A549 (cell line): Measurements from ENCODE around the gene ATRN. TPM values are rescaled to one million over a fixed set of nuclear protein-coding genes. Genes with fewer than 3 reads are reported as not detected.

Source experiments
- ATAC-seq, 2 experiments: fragments of 200-7000 bp in 1 of 2; fragments of >200 bp in 1 of 2; cut with Nextera tagmentation in 1 of 2; cut with Tn5 transposase in 1 of 2; 3 replicates each; pipeline versions ENCODE4 v1.8.0 to v1.9.1; 2018 to 2020; ENCODE audit warnings: mild to moderate bottlenecking in 1 of 2, moderate library complexity in 1 of 2
- CTCF ChIA-PET: fragments of 300-600 bp; sonication (Branson Sonifier 250); formaldehyde crosslinking; extraction: SDS; loops from one replicate; lab custom pipeline; 2021; ENCODE audit warnings: antibody characterized with exemption, inconsistent platforms; lab: Yijun Ruan, JAX
- POLR2A ChIA-PET: fragments of 350-600 bp; formaldehyde crosslinking; extraction: SDS; loops from one replicate; lab custom pipeline; 2021; ENCODE audit warnings: antibody characterized with exemption, inconsistent platforms; lab: Yijun Ruan, JAX
- DNase-seq, 2 experiments: peaks; one replicate each; pipeline versions ENCODE4 v3.0.0 to v3.0.0-alpha.2; 2011 to 2016; ENCODE audit warnings: low read depth in 1 of 2, low spot score in 1 of 2
- FAIRE-seq: peaks from 2 replicates; lab custom pipeline; 2011; peaks lifted over from hg19 to GRCh38; lab: Jason Lieb, UNC
- H3K27ac ChIP-seq, 2 experiments: fragments of >200 bp; sonication (Bioruptor Twin); formaldehyde crosslinking; 3 replicates each; pipeline ENCODE4 v1.5.1; 2016 to 2017
- H3K4me1 ChIP-seq: fragments of >200 bp; sonication (Bioruptor Twin); formaldehyde crosslinking; 3 replicates; pipeline ENCODE4 v1.6.1; 2016
- H3K4me2 ChIP-seq: fragments of >200 bp; sonication (Bioruptor Twin); formaldehyde crosslinking; 3 replicates; pipeline ENCODE4 v1.6.1; 2016
- H3K4me3 ChIP-seq: fragments of >200 bp; sonication (Bioruptor Twin); formaldehyde crosslinking; 3 replicates; pipeline ENCODE4 v1.5.1; 2016
- H3K9me3 ChIP-seq: fragments of >200 bp; sonication (Bioruptor Twin); formaldehyde crosslinking; 3 replicates; pipeline ENCODE4 v1.6.1; 2016
- BHLHE40 ChIP-seq: IDR thresholded peaks from 2 replicates; pipeline ENCODE4 v1.6.1; 2012; ENCODE audit warnings: low read depth, low read length, inconsistent platforms
- CBX2 ChIP-seq: fragments of 200-600 bp; sonication (generic); IDR thresholded peaks from 2 replicates; pipeline ENCODE4 v1.6.1; 2016; ENCODE audit warnings: low read depth, mild to moderate bottlenecking, borderline replicate concordance
- CBX8 ChIP-seq: fragments of 200-600 bp; sonication (generic); IDR thresholded peaks from 2 replicates; pipeline ENCODE4 v1.6.1; 2016
- CHD2 ChIP-seq: fragments of 150-350 bp; IDR thresholded peaks from 2 replicates; pipeline ENCODE4 v1.6.1; 2014; ENCODE audit warnings: low read length; ENCODE audit not compliant: partially characterized antibody
- CTCF ChIP-seq: fragments of >200 bp; sonication (Bioruptor Twin); formaldehyde crosslinking; IDR thresholded peaks from 3 replicates; pipeline ENCODE4 v1.5.1; 2016
- EP300 ChIP-seq, 2 experiments: fragments of >200 bp; sonication (Bioruptor Twin); formaldehyde crosslinking; IDR thresholded peaks; 2 replicates in 1 of 2; 3 replicates in 1 of 2; pipeline ENCODE4 v1.6.1; 2016 to 2017
- ESRRA ChIP-seq: fragments of 150-350 bp; IDR thresholded peaks from 2 replicates; pipeline ENCODE4 v1.6.1; 2014; ENCODE audit warnings: mild to moderate bottlenecking, low read length, borderline replicate concordance
- FOSL2 ChIP-seq, 2 experiments: fragments of 450-650 bp in 1 of 2; fragments of >200 bp in 1 of 2; sonication (Bioruptor Twin) in 1 of 2; formaldehyde crosslinking; IDR thresholded peaks; 2 replicates each; pipeline versions ENCODE4 v1.5.0 to v1.6.1; 2016 to 2020; ENCODE audit warnings: mild to moderate bottlenecking in 1 of 2, moderate library complexity in 1 of 2
- HOXA7 ChIP-seq: fragments of 250-450 bp; sonication (Bioruptor Pico); IDR thresholded peaks from 2 replicates; pipeline ENCODE4 v1.5.0; 2020; ENCODE audit warnings: mild to moderate bottlenecking, moderate library complexity
- NFE2L2 ChIP-seq: fragments of 150-350 bp; conservative IDR thresholded peaks from 2 replicates; pipeline ENCODE4 v1.6.1; 2014; ENCODE audit warnings: low read length
- PBX3 ChIP-seq: IDR thresholded peaks from 2 replicates; pipeline ENCODE4 v1.6.1; 2012
- PHF8 ChIP-seq: fragments of 200-600 bp; sonication (generic); IDR thresholded peaks from 2 replicates; pipeline ENCODE4 v1.6.1; 2016; ENCODE audit warnings: low read depth, mild to moderate bottlenecking, antibody characterized with exemption, moderate library complexity, borderline replicate concordance
- POLR2AphosphoS2 ChIP-seq: conservative IDR thresholded peaks from 2 replicates; pipeline ENCODE4 v1.6.1; 2012; ENCODE audit warnings: low read length, improper control_type of control experiment, inconsistent platforms
- RCOR1 ChIP-seq: fragments of 150-350 bp; IDR thresholded peaks from 2 replicates; pipeline ENCODE4 v1.6.1; 2014; ENCODE audit warnings: antibody characterized with exemption, low read length, low read depth
- SMC3 ChIP-seq: fragments of >200 bp; sonication (Bioruptor Twin); formaldehyde crosslinking; IDR thresholded peaks from 3 replicates; pipeline ENCODE4 v1.6.1; 2018; ENCODE audit warnings: inconsistent platforms
- USF2 ChIP-seq: fragments of 450-650 bp; IDR thresholded peaks from 2 replicates; pipeline ENCODE4 v1.6.1; 2014; ENCODE audit warnings: antibody characterized with exemption
- ZFP36 ChIP-seq: fragments of 450-650 bp; IDR thresholded peaks from 2 replicates; pipeline ENCODE4 v1.6.1; 2014; ENCODE audit warnings: borderline replicate concordance; ENCODE audit not compliant: partially characterized antibody
- ZNF302 ChIP-seq: fragments of 250-450 bp; sonication (Bioruptor Pico); IDR thresholded peaks from 2 replicates; pipeline ENCODE4 v1.9.0; 2021; ENCODE audit warnings: inconsistent platforms, mild to moderate bottlenecking, moderate library complexity
- ZSCAN20 ChIP-seq: fragments of 250-450 bp; sonication (Bioruptor Pico); IDR thresholded peaks from 2 replicates; pipeline ENCODE4 v1.8.0; 2022; ENCODE audit warnings: mild to moderate bottlenecking, moderate library complexity
- WGBS: methylation state at CpG from one replicate; pipeline ENCODE4 v1.1.6; 2017; ENCODE audit errors: missing lambda C conversion rate; 5-methylcytosine and 5-hydroxymethylcytosine counted together
- polyA plus RNA-seq, 4 experiments: library from polyadenylated mRNA; depleted of rRNA in 3 of 4; stranded (reverse); fragments of >200 nt; fragmentation: RNase III in 1 of 4; extraction: RNeasy Plus Mini Kit Qiagen cat#74134 plus additional on column Dnase treatment in 1 of 4; gene quantifications; 2 replicates in 3 of 4; 3 replicates in 1 of 4; pipeline ENCODE4 v1.2.3, GENCODE V29; 2011 to 2017
- TF ChIP-seq, protein P1 (sequence below): fragments of >200 bp; sonication (Bioruptor Twin); formaldehyde crosslinking; IDR thresholded peaks from 2 replicates; pipeline ENCODE4 v1.6.1; 2016
- TF ChIP-seq, protein P2 (sequence below): fragments of 250-450 bp; sonication (Bioruptor Pico); IDR thresholded peaks from 2 replicates; pipeline ENCODE4 v1.5.0; 2021; ENCODE audit warnings: mild to moderate bottlenecking, moderate library complexity, borderline replicate concordance
- TF ChIP-seq, protein P3 (sequence below): IDR thresholded peaks from 2 replicates; pipeline ENCODE4 v1.6.1; 2012; ENCODE audit warnings: low read depth, borderline replicate concordance
- TF ChIP-seq, protein P4 (sequence below): fragments of 200-600 bp; sonication (generic); IDR thresholded peaks from 2 replicates; pipeline ENCODE4 v1.6.1; 2016; ENCODE audit warnings: antibody characterized with exemption, mild to moderate bottlenecking, moderate library complexity

ATRN gene
- polyA plus RNA-seq, 2 of the 4 experiments (the other 2 are of a cell fraction): 21.3 to 58.7 TPM

GRCh38 chr20:3572151-3572550 lies 101.3 kb downstream of the ATRN start:
- 86% methylated on average over 1 of the region's 1 CpG for WGBS
- TF ChIP-seq CTCF: no peak
- TF ChIP-seq, protein P1, sequence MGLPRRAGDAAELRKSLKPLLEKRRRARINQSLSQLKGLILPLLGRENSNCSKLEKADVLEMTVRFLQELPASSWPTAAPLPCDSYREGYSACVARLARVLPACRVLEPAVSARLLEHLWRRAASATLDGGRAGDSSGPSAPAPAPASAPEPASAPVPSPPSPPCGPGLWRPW: no peak
- no peak for TF ChIP-seq CBX2
- TF ChIP-seq BHLHE40: no peak
- no peak for TF ChIP-seq PBX3
- TF ChIP-seq, protein P2, sequence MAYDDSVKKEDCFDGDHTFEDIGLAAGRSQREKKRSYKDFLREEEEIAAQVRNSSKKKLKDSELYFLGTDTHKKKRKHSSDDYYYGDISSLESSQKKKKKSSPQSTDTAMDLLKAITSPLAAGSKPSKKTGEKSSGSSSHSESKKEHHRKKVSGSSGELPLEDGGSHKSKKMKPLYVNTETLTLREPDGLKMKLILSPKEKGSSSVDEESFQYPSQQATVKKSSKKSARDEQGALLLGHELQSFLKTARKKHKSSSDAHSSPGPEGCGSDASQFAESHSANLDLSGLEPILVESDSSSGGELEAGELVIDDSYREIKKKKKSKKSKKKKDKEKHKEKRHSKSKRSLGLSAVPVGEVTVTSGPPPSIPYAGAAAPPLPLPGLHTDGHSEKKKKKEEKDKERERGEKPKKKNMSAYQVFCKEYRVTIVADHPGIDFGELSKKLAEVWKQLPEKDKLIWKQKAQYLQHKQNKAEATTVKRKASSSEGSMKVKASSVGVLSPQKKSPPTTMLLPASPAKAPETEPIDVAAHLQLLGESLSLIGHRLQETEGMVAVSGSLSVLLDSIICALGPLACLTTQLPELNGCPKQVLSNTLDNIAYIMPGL: no peak
- no peak for TF ChIP-seq CBX8
- TF ChIP-seq ZFP36: no peak
- no peak for TF ChIP-seq CHD2
- TF ChIP-seq, protein P3, sequence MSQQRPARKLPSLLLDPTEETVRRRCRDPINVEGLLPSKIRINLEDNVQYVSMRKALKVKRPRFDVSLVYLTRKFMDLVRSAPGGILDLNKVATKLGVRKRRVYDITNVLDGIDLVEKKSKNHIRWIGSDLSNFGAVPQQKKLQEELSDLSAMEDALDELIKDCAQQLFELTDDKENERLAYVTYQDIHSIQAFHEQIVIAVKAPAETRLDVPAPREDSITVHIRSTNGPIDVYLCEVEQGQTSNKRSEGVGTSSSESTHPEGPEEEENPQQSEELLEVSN: no peak
- no peak for TF ChIP-seq FOSL2 (IDR thresholded peaks at IDR 0.05)
- no peak for TF ChIP-seq FOSL2 (CRISPR knock-in tag; IDR thresholded peaks at IDR 0.05)
- Histone ChIP-seq H3K4me2 (no peak overlapping the region), H3K9me3 (no peaks in the 10 kb centered on the region), H3K4me1 (no peaks in the 10 kb centered on the region), H3K27ac (no peak overlapping the region), H3K4me3 (no peak overlapping the region)
- FAIRE-seq: peak; percentile 46
- ChIA-PET CTCF (interaction anchor here (2.2 to 6.2 kb wide), 2 partner anchors 8 to 178 kb away, joined by 4 to 36 read pairs; no protein-coding TSS in a partner anchor), POLR2A (no interaction called here)
- DNase-seq: no peak
- no peak for ATAC-seq

GRCh38 chr20:3576363-3576762 lies 105.5 kb downstream of the ATRN start:
- ChIA-PET POLR2A (interaction anchor here (0.8 kb wide), 1 partner anchor 71 kb away, joined by 4 read pairs; no protein-coding TSS in a partner anchor), CTCF (interaction anchor here (0.6 to 6.2 kb wide), 6 partner anchors 13 to 134 kb away, joined by 3 to 36 read pairs (median 4); no protein-coding TSS in a partner anchor)
- Histone ChIP-seq H3K4me2 (no peak overlapping the region), H3K4me1 (no peaks in the 10 kb centered on the region), H3K9me3 (no peaks in the 10 kb centered on the region), H3K4me3 (no peak overlapping the region), H3K27ac (no peak overlapping the region)
- DNase-seq (no peak), FAIRE-seq (peak; percentile 7), ATAC-seq (no peak)
- no peak for TF ChIP-seq RCOR1
- no peak for TF ChIP-seq ZSCAN20 (CRISPR knock-in tag)
- TF ChIP-seq ESRRA: no peak
- no peak for TF ChIP-seq NFE2L2
- TF ChIP-seq HOXA7 (CRISPR knock-in tag): no peak
- no peak for TF ChIP-seq SMC3
- TF ChIP-seq EP300 (IDR thresholded peaks at IDR 0.05): no peak
- TF ChIP-seq, protein P4, sequence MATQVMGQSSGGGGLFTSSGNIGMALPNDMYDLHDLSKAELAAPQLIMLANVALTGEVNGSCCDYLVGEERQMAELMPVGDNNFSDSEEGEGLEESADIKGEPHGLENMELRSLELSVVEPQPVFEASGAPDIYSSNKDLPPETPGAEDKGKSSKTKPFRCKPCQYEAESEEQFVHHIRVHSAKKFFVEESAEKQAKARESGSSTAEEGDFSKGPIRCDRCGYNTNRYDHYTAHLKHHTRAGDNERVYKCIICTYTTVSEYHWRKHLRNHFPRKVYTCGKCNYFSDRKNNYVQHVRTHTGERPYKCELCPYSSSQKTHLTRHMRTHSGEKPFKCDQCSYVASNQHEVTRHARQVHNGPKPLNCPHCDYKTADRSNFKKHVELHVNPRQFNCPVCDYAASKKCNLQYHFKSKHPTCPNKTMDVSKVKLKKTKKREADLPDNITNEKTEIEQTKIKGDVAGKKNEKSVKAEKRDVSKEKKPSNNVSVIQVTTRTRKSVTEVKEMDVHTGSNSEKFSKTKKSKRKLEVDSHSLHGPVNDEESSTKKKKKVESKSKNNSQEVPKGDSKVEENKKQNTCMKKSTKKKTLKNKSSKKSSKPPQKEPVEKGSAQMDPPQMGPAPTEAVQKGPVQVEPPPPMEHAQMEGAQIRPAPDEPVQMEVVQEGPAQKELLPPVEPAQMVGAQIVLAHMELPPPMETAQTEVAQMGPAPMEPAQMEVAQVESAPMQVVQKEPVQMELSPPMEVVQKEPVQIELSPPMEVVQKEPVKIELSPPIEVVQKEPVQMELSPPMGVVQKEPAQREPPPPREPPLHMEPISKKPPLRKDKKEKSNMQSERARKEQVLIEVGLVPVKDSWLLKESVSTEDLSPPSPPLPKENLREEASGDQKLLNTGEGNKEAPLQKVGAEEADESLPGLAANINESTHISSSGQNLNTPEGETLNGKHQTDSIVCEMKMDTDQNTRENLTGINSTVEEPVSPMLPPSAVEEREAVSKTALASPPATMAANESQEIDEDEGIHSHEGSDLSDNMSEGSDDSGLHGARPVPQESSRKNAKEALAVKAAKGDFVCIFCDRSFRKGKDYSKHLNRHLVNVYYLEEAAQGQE: no peak
- no peak for TF ChIP-seq USF2
- TF ChIP-seq, protein P3: no peak
- no peak for TF ChIP-seq ZNF302
- TF ChIP-seq PHF8: no peak
- TF ChIP-seq CBX2: no peak
- TF ChIP-seq POLR2AphosphoS2: no peak
